SU-DHL-6 (cell line): ENCODE data around the gene ARMCX4.

Experiments
- H2AFZ ChIP-seq: fragments of 200-600 bp; sonication (generic); 2 replicates; pipeline ENCODE4 v1.6.1; 2014; ENCODE audit warnings: low read depth, mild to moderate bottlenecking, moderate library complexity, mixed read lengths, antibody characterized with exemption, low read length; ENCODE audit not compliant: severe bottlenecking
- H3F3A ChIP-seq: fragments of 200-600 bp; shearing (Covaris generic); 2 replicates; pipeline ENCODE4 v1.6.0; 2016; ENCODE audit warnings: antibody characterized with exemption, mild to moderate bottlenecking; ENCODE audit not compliant: insufficient read depth
- H3K27ac ChIP-seq: fragments of 200-600 bp; sonication (generic); 2 replicates; pipeline ENCODE4 v1.5.1; 2016; ENCODE audit warnings: low read depth, mild to moderate bottlenecking, low read length, moderate library complexity, mixed read lengths
- H3K27me3 ChIP-seq: fragments of 200-600 bp; sonication (generic), shearing (Covaris generic); 2 replicates; pipeline ENCODE4 v1.6.0; 2014; ENCODE audit warnings: mild to moderate bottlenecking, low read length
- H3K36me3 ChIP-seq: fragments of 200-600 bp; sonication (generic); 2 replicates; pipeline ENCODE4 v1.6.1; 2014; ENCODE audit warnings: mild to moderate bottlenecking, low read length, mixed read lengths
- H3K4me2 ChIP-seq: fragments of 300-600, 200-600 bp; shearing (Covaris generic), sonication (generic); 2 replicates; pipeline ENCODE4 v1.6.0; 2014; ENCODE audit warnings: low read length, low read depth, mild to moderate bottlenecking; ENCODE audit not compliant: poor library complexity, severe bottlenecking
- H3K4me3 ChIP-seq: fragments of 200-600 bp; sonication (generic); 2 replicates; pipeline ENCODE4 v1.5.1; 2014; ENCODE audit warnings: antibody characterized with exemption, low read length, mild to moderate bottlenecking, mixed read lengths; ENCODE audit not compliant: insufficient read depth, poor library complexity, severe bottlenecking
- H3K79me2 ChIP-seq: fragments of 200-600 bp; sonication (generic); 2 replicates; pipeline ENCODE4 v1.6.1; 2014; ENCODE audit warnings: mild to moderate bottlenecking, low read length, moderate library complexity; ENCODE audit not compliant: insufficient read depth
- H3K9ac ChIP-seq: fragments of 200-600 bp; sonication (generic); 2 replicates; pipeline ENCODE4 v1.7.0; 2014; ENCODE audit warnings: mild to moderate bottlenecking, low read length
- H3K9me2 ChIP-seq: fragments of 200-600 bp; sonication (generic); replicated peaks from 2 replicates; pipeline ENCODE4 v1.6.1; 2014; ENCODE audit warnings: low read length; ENCODE audit not compliant: insufficient read depth
- H3K9me3 ChIP-seq: fragments of 200-600 bp; sonication (generic); 2 replicates; pipeline ENCODE4 v1.6.1; 2014; ENCODE audit warnings: low read length, mixed read lengths; ENCODE audit not compliant: insufficient read depth
- H4K20me1 ChIP-seq: fragments of 200-600 bp; sonication (generic); 2 replicates; pipeline ENCODE4 v1.6.1; 2014; ENCODE audit warnings: low read depth, mild to moderate bottlenecking, antibody characterized with exemption, low read length, moderate library complexity, mixed read lengths
- CTCF ChIP-seq: fragments of 200-600 bp; sonication (generic); IDR thresholded peaks from one replicate; pipeline ENCODE4 v1.5.1; 2017; ENCODE audit warnings: antibody characterized with exemption, mild to moderate bottlenecking, low read length, moderate library complexity; ENCODE audit not compliant: insufficient read depth, poor library complexity, severe bottlenecking
- EZH2phosphoT487 ChIP-seq: fragments of 200-600 bp; sonication (generic), shearing (Covaris generic); conservative IDR thresholded peaks from 2 replicates; pipeline ENCODE4 v1.6.1; 2018; ENCODE audit warnings: mild to moderate bottlenecking, antibody characterized with exemption, low read length, moderate library complexity, mixed read lengths

The ARMCX4 gene

GRCh38 chrX:101450961-101451360 is 34.3 kb upstream of the ARMCX4 start:
- Histone ChIP-seq H3K27ac (no peak overlapping the region), H3K36me3 (no peaks in the 10 kb centered on the region), H3K79me2 (no peaks in the 10 kb centered on the region), H2AFZ (no peak overlapping the region), H3F3A (no peaks in the 10 kb centered on the region), H4K20me1 (no peaks in the 10 kb centered on the region), H3K4me2 (no peak overlapping the region), H3K27me3 (no peaks in the 10 kb centered on the region), H3K4me3 (no peak overlapping the region), H3K9me3 (no peaks in the 10 kb centered on the region), H3K9ac (no peak overlapping the region), H3K9me2 (no peaks in the 10 kb centered on the region)
- TF ChIP-seq EZH2phosphoT487 = no peak
- TF ChIP-seq CTCF = no peak

- Histone ChIP-seq H4K20me1 (no peaks in the 10 kb centered on the region), H3K27me3 (no peaks in the 10 kb centered on the region), H3K9me3 (no peaks in the 10 kb centered on the region), H3F3A (no peaks in the 10 kb centered on the region), H3K4me3 (no peak overlapping the region), H3K9ac (no peak overlapping the region), H2AFZ (no peak overlapping the region), H3K4me2 (no peak overlapping the region), H3K36me3 (no peaks in the 10 kb centered on the region), H3K9me2 (no peaks in the 10 kb centered on the region), H3K79me2 (no peaks in the 10 kb centered on the region), H3K27ac (no peak overlapping the region)
- TF ChIP-seq EZH2phosphoT487 (no peak), CTCF (no peak)
Measured at GRCh38 chrX:101452056-101452455, 33.2 kb upstream of the ARMCX4 start.

DNA sequence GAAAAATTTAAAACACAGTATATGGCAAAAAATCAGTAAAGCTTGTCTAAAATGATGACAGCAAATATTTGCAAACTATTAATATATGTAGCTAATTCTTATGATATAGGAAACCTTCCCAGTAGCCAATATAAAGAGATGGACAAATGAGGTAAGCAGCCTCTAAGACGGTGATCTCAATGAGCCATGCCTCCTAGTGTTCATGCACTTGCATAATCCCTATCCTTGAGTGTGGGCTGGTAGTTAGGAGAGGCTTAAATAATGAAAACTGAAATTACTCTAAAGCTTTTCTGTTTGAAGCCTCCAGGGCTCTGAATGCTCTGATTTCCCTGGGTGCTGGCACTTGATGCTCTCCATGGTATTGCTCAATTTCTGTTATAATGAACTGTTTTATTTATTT is 24.6 kb upstream of the ARMCX4 start:
- no peaks in the 10 kb centered on the region for H4K20me1 ChIP-seq
- H3K4me3 ChIP-seq = no peak overlapping the region
- no peaks in the 10 kb centered on the region for H3K79me2 ChIP-seq
- H3F3A ChIP-seq = no peaks in the 10 kb centered on the region
- H3K27ac ChIP-seq = no peak overlapping the region
- TF ChIP-seq CTCF = no peak
- TF ChIP-seq EZH2phosphoT487 = no peak
- H3K9ac ChIP-seq = no peak overlapping the region
- no peak overlapping the region for H3K4me2 ChIP-seq
- H3K36me3 ChIP-seq = no peaks in the 10 kb centered on the region
- H3K9me2 ChIP-seq = no peaks in the 10 kb centered on the region
- no peaks in the 10 kb centered on the region for H3K27me3 ChIP-seq
- H3K9me3 ChIP-seq = no peaks in the 10 kb centered on the region
- no peak overlapping the region for H2AFZ ChIP-seq

- Histone ChIP-seq H3F3A (no peaks in the 10 kb centered on the region), H3K27ac (no peak overlapping the region), H3K27me3 (no peaks in the 10 kb centered on the region), H3K4me2 (no peak overlapping the region), H3K36me3 (no peaks in the 10 kb centered on the region), H4K20me1 (no peaks in the 10 kb centered on the region), H3K4me3 (no peak overlapping the region), H3K9me3 (no peaks in the 10 kb centered on the region), H3K9me2 (no peaks in the 10 kb centered on the region), H2AFZ (no peak overlapping the region), H3K9ac (no peak overlapping the region), H3K79me2 (no peaks in the 10 kb centered on the region)
- no peak for TF ChIP-seq CTCF
- no peak for TF ChIP-seq EZH2phosphoT487
Measured at GRCh38 chrX:101462892-101463291, 22.4 kb upstream of the ARMCX4 start.
